ENCODE results near the gene TLE4. TPM values are rescaled to one million over a fixed set of nuclear protein-coding genes. Genes with fewer than 3 reads are reported as not detected.

Gene TLE4
- total and polyA plus RNA-seq, 10 of the 15 experiments (the other 5 are each of a cell fraction or from before 2014, with no cell fraction given), result 5.3 to 53.3 (median 23.3) TPM

DNA sequence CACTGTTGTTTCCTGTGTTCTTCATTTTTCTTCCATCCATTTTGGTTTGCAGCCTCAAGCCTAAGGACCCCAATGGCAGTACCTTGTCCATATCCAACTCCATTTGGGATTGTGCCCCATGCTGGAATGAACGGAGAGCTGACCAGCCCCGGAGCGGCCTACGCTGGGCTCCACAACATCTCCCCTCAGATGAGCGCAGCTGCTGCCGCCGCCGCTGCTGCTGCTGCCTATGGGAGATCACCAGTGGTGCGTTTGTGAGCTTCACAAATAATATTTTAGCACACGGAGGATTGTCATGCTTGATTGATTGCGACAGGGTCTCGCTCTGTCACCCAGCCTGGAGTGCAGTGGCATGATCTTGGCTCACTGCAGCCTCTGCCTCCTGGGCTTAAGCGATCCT is 136.8 kb downstream of the TLE4 start:
- H3K36me3 ChIP-seq (ENCODE audit: control insufficient read depth in 2 of 2, insufficient read depth in 2 of 2, low read length in 1 of 2), result peaks cover 7 to 9% of the 10 kb centered on the region in 2 experiments; a peak in 3 of 4 replicates
- H3K9ac ChIP-seq (ENCODE audit: control insufficient read depth, insufficient read depth, low read length), result no peak overlapping the region
- TF ChIP-seq EED (IDR thresholded peaks at IDR 0.05; ENCODE audit: low read depth) (no peak), TARDBP (IDR thresholded peaks at IDR 0.05; ENCODE audit: borderline replicate concordance) (no peak), ZNF24 (IDR thresholded peaks at IDR 0.05) (no peak), EP300 (IDR thresholded peaks at IDR 0.05; ENCODE audit: borderline replicate concordance in 1 of 2, control insufficient read depth in 1 of 2, low read depth in 2 of 2, low read length in 2 of 2) (no peak), PAX8 (IDR thresholded peaks at IDR 0.05) (no peak), TCF7 (IDR thresholded peaks at IDR 0.05; ENCODE audit: borderline replicate concordance) (no peak), ZNF274 (IDR thresholded peaks at IDR 0.05; ENCODE audit: insufficient read depth, insufficient read length) (no peak)
- TF ChIP-seq, protein P1, sequence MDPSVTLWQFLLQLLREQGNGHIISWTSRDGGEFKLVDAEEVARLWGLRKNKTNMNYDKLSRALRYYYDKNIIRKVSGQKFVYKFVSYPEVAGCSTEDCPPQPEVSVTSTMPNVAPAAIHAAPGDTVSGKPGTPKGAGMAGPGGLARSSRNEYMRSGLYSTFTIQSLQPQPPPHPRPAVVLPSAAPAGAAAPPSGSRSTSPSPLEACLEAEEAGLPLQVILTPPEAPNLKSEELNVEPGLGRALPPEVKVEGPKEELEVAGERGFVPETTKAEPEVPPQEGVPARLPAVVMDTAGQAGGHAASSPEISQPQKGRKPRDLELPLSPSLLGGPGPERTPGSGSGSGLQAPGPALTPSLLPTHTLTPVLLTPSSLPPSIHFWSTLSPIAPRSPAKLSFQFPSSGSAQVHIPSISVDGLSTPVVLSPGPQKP (IDR thresholded peaks at IDR 0.05; ENCODE audit: low read depth, low read length), result no peak
- TF ChIP-seq, protein P2, sequence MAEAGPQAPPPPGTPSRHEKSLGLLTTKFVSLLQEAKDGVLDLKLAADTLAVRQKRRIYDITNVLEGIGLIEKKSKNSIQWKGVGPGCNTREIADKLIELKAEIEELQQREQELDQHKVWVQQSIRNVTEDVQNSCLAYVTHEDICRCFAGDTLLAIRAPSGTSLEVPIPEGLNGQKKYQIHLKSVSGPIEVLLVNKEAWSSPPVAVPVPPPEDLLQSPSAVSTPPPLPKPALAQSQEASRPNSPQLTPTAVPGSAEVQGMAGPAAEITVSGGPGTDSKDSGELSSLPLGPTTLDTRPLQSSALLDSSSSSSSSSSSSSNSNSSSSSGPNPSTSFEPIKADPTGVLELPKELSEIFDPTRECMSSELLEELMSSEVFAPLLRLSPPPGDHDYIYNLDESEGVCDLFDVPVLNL (IDR thresholded peaks at IDR 0.05; ENCODE audit: low read depth, low read length), result no peak
- ATAC-seq, result no peak
- intact Hi-C loops (cut with micrococcal nuclease; ENCODE audit: unreplicated experiment), result no loop called here
- RAD21 ChIA-PET (ENCODE audit: unreplicated experiment), result interaction anchor here (0.5 kb wide), 1 partner anchor 103 kb away, joined by 3 read pairs; no protein-coding TSS in a partner anchor
- 95% methylated on average over 13 of the region's 13 CpGs for WGBS (ENCODE audit: insufficient coverage, insufficient replicate concordance, low lambda C conversion rate, missing lambda C conversion rate)
- H3K4me1 ChIP-seq (ENCODE audit: control insufficient read depth, insufficient read depth, low read length), result no peaks in the 10 kb centered on the region
- no peaks in the 10 kb centered on the region for H3K9me3 ChIP-seq (replicated peaks; ENCODE audit: control insufficient read depth, insufficient read depth, low read length)
- H3K4me2 ChIP-seq (ENCODE audit: control insufficient read depth, insufficient read depth), result no peak overlapping the region
- H2AFZ ChIP-seq (ENCODE audit: control insufficient read depth, low read depth, low read length), result no peak overlapping the region
- no peak overlapping the region for H3K27ac ChIP-seq (ENCODE audit: control insufficient read depth, insufficient read depth)
- no peaks in the 10 kb centered on the region for H3K27me3 ChIP-seq (replicated peaks in 1 of 2; ENCODE audit: control insufficient read depth in 2 of 2, insufficient read depth in 2 of 2, low read length in 1 of 2)
- CTCF ChIA-PET, result interaction anchor here (0.9 to 1.4 kb wide), 3 partner anchors 8 to 11 kb away, joined by 3 to 5 read pairs (median 3); no protein-coding TSS in a partner anchor
- in situ Hi-C loops (cut with MboI), result no loop called here
- POLR2A ChIA-PET, result interaction anchor here (1.0 to 1.8 kb wide), 2 partner anchors 13 to 27 kb away, joined by 4 to 5 read pairs; no protein-coding TSS in a partner anchor
- no peaks in the 10 kb centered on the region for H4K20me1 ChIP-seq (ENCODE audit: control insufficient read depth, insufficient read depth)
- FAIRE-seq, result no peak
- BruUV-seq (replicated peaks), result no TSS peak
- no peak for DNase-seq (ENCODE audit: low read depth, low spot score)
- no peak overlapping the region for H3K4me3 ChIP-seq
- H3K79me2 ChIP-seq (ENCODE audit: control insufficient read depth, insufficient read depth, low read length), result no peaks in the 10 kb centered on the region
- SMC1A ChIA-PET (ENCODE audit: uncharacterized antibody, unreplicated experiment), result interaction anchor here (0.9 to 1.3 kb wide), 4 partner anchors 10 to 108 kb away, joined by 3 read pairs; no protein-coding TSS in a partner anchor
